ES-I3 (cell line): ENCODE data around the gene CARD18.
"Not testable (repeated sequence)": the region's sequence is repeated elsewhere in the genome, so short reads cannot be mapped to it uniquely, and the experiment has no call there.

Source experiments
- H3K36me3 ChIP-seq: 2 replicates; pipeline ENCODE4 v1.6.1; 2013; ENCODE audit warnings: mild to moderate bottlenecking, low read length, control low read depth, moderate library complexity; ENCODE audit not compliant: insufficient read depth
- H3K4me1 ChIP-seq: 2 replicates; pipeline ENCODE4 v1.6.1; 2013; ENCODE audit warnings: mild to moderate bottlenecking, control low read depth, low read length; ENCODE audit not compliant: insufficient read depth
- H3K9ac ChIP-seq: 2 replicates; pipeline ENCODE4 v1.6.1; 2013; ENCODE audit warnings: low read depth, mild to moderate bottlenecking, low read length, moderate library complexity
- H3K9me3 ChIP-seq: 2 replicates; pipeline ENCODE4 v1.6.1; 2013; ENCODE audit warnings: mild to moderate bottlenecking, low read length, moderate library complexity; ENCODE audit not compliant: control insufficient read depth, insufficient read depth

CARD18 gene

GRCh38 chr11:105109855-105110687 is 29.5 kb downstream of the CARD18 start:
- peaks cover 4% of the 10 kb centered on the region; the same call in 1 of the 2 replicates for H3K9me3 ChIP-seq
- no peak overlapping the region for H3K9ac ChIP-seq
- no peaks in the 10 kb centered on the region for H3K36me3 ChIP-seq
- H3K4me1 ChIP-seq: no peaks in the 10 kb centered on the region

GRCh38 chr11:105109321-105109720 is 30.2 kb downstream of the CARD18 start:
- no peak overlapping the region for H3K9ac ChIP-seq

DNA sequence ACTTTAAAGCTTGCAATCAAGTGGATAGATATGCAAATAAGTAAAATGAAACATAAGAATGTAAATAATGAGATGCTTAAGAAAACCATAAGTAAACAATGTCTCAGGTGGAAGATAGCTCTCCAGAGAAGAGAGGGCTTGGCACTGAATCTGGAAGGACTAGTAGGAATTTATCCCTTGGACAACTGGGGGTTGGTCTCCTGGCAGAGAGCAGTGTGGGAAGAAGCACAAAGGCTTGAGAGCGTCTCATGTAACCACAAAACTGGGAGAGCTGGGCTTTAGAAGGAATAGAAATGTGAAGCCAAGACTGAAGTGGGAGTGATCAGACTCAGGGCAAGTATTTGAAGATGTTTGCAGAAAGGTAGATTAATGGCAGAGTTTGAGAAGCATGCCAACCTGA is 31.3 kb downstream of the CARD18 start:
- no peaks in the 10 kb centered on the region for H3K36me3 ChIP-seq
- no peak overlapping the region for H3K9ac ChIP-seq
- H3K9me3 ChIP-seq: peaks cover 4% of the 10 kb centered on the region; the same call in 1 of the 2 replicates
- H3K4me1 ChIP-seq: no peaks in the 10 kb centered on the region

More at GRCh38 chr11:105109321-105109720, 30.2 kb downstream of the CARD18 start:
- Histone ChIP-seq H3K9me3 (peaks cover 4% of the 10 kb centered on the region; the same call in 1 of the 2 replicates), H3K36me3 (no peaks in the 10 kb centered on the region), H3K4me1 (no peaks in the 10 kb centered on the region)

DNA sequence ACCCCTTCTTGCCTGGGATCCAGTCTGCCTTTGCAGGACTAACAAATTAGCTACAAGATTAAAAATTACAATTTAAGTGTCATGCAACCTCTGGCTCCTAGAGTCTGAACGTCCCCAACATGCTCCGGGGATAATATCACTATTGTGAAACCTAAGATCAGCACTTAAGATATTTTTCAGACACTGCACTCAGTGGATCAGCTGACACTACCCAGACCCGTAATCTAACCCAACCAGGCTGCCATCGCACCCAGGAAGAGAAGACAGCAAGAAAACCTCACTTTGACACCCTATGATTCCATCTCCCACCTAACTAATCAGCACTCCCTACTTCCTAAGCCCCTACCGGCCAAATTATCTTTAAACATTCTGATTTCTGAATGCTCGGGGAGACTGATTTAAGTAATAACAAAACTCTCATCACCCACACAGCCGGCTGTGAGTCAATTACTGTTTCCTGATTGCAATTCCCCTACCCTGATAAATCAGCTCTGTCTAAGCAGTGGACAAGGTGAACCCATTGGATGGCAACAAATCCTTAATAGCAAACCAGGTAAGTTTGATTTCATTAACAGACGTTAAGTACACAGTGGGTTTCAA is 32.2 kb downstream of the CARD18 start:
- H3K9ac ChIP-seq, H3K36me3 ChIP-seq, H3K9me3 ChIP-seq, H3K4me1 ChIP-seq: not testable (repeated sequence)

GRCh38 chr11:105106140-105106539 is 33.4 kb downstream of the CARD18 start:
- Histone ChIP-seq H3K9ac (no peak overlapping the region), H3K36me3 (no peaks in the 10 kb centered on the region), H3K9me3 (peaks cover 4% of the 10 kb centered on the region; the same call in 1 of the 2 replicates), H3K4me1 (no peaks in the 10 kb centered on the region)

- Histone ChIP-seq H3K9ac (no peak overlapping the region), H3K4me1 (peaks cover 4% of the 10 kb centered on the region; the same call in 1 of the 2 replicates), H3K9me3 (peaks cover 4% of the 10 kb centered on the region; the same call in 1 of the 2 replicates), H3K36me3 (no peaks in the 10 kb centered on the region)
These were observed 35.3 kb downstream of the CARD18 start for GRCh38 chr11:105104292-105104691.

- peaks cover 4% of the 10 kb centered on the region; the same call in 1 of the 2 replicates for H3K4me1 ChIP-seq
- H3K9me3 ChIP-seq: peaks cover 4% of the 10 kb centered on the region; the same call in 1 of the 2 replicates
- no peak overlapping the region for H3K9ac ChIP-seq
- H3K36me3 ChIP-seq: no peaks in the 10 kb centered on the region
These were observed 36.2 kb downstream of the CARD18 start for GRCh38 chr11:105103336-105103735.

DNA sequence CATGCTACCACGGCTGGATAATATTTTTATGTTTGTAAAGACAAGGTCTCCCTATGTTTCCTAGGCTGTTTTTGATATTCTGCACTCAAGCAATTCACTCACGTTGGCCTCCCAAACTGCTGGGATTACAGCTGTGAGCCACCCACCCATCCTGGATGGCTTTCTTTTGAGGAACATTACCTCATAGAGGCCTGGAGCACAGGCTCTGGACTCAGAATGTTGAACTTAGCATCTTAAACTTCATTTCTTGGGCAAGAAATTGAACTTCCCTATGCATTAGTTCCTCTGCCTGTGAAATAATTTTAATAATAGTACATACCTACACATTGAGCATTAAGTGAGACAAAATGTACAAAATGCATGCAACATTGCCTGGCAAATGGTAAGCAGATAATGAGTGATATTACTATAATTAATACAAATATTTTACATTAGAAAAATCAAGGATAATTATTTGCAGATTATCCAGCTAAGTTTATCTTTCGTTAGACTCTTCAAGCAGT is 37.4 kb downstream of the CARD18 start:
- H3K4me1 ChIP-seq, H3K9me3 ChIP-seq, H3K9ac ChIP-seq, H3K36me3 ChIP-seq: not testable (repeated sequence)

- Histone ChIP-seq H3K36me3 (no peaks in the 10 kb centered on the region), H3K9me3 (peaks cover 4% of the 10 kb centered on the region; the same call in 1 of the 2 replicates), H3K4me1 (peaks cover 4% of the 10 kb centered on the region; the same call in 1 of the 2 replicates), H3K9ac (no peak overlapping the region)
These were observed 38.5 kb downstream of the CARD18 start for GRCh38 chr11:105100981-105101630.

GRCh38 chr11:105100206-105100605 is 39.4 kb downstream of the CARD18 start:
- no peaks in the 10 kb centered on the region for H3K36me3 ChIP-seq
- H3K4me1 ChIP-seq: peaks cover 4% of the 10 kb centered on the region; the same call in 1 of the 2 replicates
- no peak overlapping the region for H3K9ac ChIP-seq
- H3K9me3 ChIP-seq: no peaks in the 10 kb centered on the region

- H3K4me1 ChIP-seq, H3K9me3 ChIP-seq, H3K36me3 ChIP-seq, H3K9ac ChIP-seq: not testable (repeated sequence)
These were observed 40.0 kb downstream of the CARD18 start for GRCh38 chr11:105099594-105099993.

- no peaks in the 10 kb centered on the region for H3K36me3 ChIP-seq
- H3K9me3 ChIP-seq: no peaks in the 10 kb centered on the region
- no peaks in the 10 kb centered on the region for H3K4me1 ChIP-seq
- H3K9ac ChIP-seq: no peak overlapping the region
These were observed 47.0 kb downstream of the CARD18 start for GRCh38 chr11:105092256-105093239.
